Ectodermal cell (in vitro differentiated cells): ENCODE measurements around the gene PACSIN1. TPM values are rescaled to one million over a fixed set of nuclear protein-coding genes. Genes with fewer than 3 reads are reported as not detected.
A peak's percentile ranks its signal among the peaks of the same experiment; 100 is the strongest.

Source experiments
- H3K27ac ChIP-seq: 2 replicates; pipeline ENCODE4 v1.7.0; 2013; ENCODE audit warnings: mild to moderate bottlenecking, low read depth, low read length; ENCODE audit not compliant: insufficient read depth, poor library complexity, severe bottlenecking
- H3K27me3 ChIP-seq: 2 replicates; pipeline ENCODE4 v1.7.0; 2013; ENCODE audit warnings: mild to moderate bottlenecking, low read length; ENCODE audit not compliant: insufficient read depth, control insufficient read depth, poor library complexity, severe bottlenecking
- H3K36me3 ChIP-seq: one replicate; pipeline ENCODE4 v1.7.0; 2013; ENCODE audit warnings: low read length; ENCODE audit not compliant: control insufficient read depth, insufficient read depth
- H3K4me1 ChIP-seq: one replicate; pipeline ENCODE4 v1.7.0; 2013; ENCODE audit warnings: low read length; ENCODE audit not compliant: control insufficient read depth, insufficient read depth
- H3K4me3 ChIP-seq: 2 replicates; pipeline ENCODE4 v1.7.0; 2013; ENCODE audit warnings: low read depth, low read length, control low read depth; ENCODE audit not compliant: insufficient read depth
- H3K9me3 ChIP-seq: 2 replicates; pipeline ENCODE4 v1.7.0; 2013; ENCODE audit warnings: mild to moderate bottlenecking, low read length, moderate library complexity; ENCODE audit not compliant: control insufficient read depth
- WGBS, 2 experiments: methylation state at CpG; one replicate each; pipeline ENCODE4 v1.1.7; 2013; ENCODE audit warnings: missing lambda C conversion rate in 2 of 2; 5-methylcytosine and 5-hydroxymethylcytosine counted together
- polyA plus RNA-seq, 4 experiments: library from polyadenylated mRNA; stranded (reverse); fragments of 50-300 nt; gene quantifications; one replicate each; pipeline ENCODE4 v1.2.3, GENCODE V29; 2013

Gene PACSIN1
- polyA plus RNA-seq (2013, experiment 1 of 4) = 1.2 TPM
- 1.3 TPM for polyA plus RNA-seq (2013, experiment 2 of 4)
- polyA plus RNA-seq (2013, experiment 3 of 4) = 1.5 TPM
- 1.3 TPM for polyA plus RNA-seq (2013, experiment 4 of 4)

GRCh38 chr6:34465531-34466241 is at the start of gene PACSIN1:
Gene PACSIN1, plus strand, starts transcription at chr6:34466076. Its CDS starts 60,230 bp downstream, at chr6:34526306.
- Histone ChIP-seq H3K27ac (no peak within 1 kb of the TSS), H3K4me3 (peak within 1 kb of the TSS; percentile 39), H3K4me1 (peaks cover 4% of the 10 kb centered on the region), H3K9me3 (no peaks in the 10 kb centered on the region), H3K27me3 (peaks cover 24% of the 10 kb centered on the region), H3K36me3 (no peaks in the 10 kb centered on the region)
- 2% methylated on average over 67 of the region's 67 CpGs for WGBS, 2 experiments

DNA sequence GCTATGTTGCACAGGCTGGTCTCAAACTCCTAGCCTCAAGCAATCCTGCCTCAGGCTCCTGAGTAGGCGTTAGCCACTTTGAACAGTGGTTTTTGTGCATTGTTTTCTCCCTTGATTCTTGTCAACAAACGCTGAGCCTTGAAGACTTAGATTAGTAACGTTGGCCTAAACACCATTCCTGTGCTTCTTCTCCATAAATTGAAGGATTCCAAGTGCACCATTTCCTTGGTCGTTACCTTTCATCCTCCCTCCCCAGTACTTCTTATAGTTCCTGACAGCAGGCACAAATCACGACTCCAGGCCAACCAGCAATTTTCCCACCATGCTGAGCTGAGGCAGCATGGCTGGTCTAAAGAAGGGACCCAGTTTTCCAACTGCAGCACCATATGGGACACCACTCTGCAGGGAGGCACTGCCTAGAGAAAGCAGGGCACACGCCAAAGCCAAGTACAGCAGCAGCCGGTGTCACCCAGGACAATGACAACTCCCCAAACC is 49.0 kb upstream of the PACSIN1 start:
- H3K27ac ChIP-seq = no peak overlapping the region
- WGBS, 2 experiments = 93 to 95% methylated on average over 7 of the region's 7 CpGs
- H3K36me3 ChIP-seq = peaks cover 59% of the 10 kb centered on the region
- H3K4me1 ChIP-seq = no peaks in the 10 kb centered on the region
- no peak overlapping the region for H3K4me3 ChIP-seq
- no peaks in the 10 kb centered on the region for H3K27me3 ChIP-seq
- H3K9me3 ChIP-seq = no peaks in the 10 kb centered on the region

DNA sequence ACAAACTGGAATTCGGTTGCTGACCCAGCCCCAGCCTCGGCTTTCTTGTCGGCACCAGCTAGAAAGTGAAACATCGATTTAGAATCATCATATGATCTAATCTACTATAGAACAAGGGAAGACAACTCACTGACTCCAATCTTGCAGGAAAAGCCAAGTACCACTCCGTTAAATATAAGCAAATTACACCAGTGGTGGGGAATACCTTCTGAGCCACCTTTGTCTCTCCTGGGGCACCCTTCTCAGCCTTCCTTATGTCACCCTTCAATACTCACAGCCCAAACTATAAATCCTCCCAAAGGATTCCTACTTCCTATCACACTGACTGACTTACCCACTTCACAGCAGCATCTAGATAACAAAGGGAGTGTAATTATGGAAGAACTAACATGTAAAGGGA is 47.5 kb upstream of the PACSIN1 start:
- Histone ChIP-seq H3K36me3 (peaks cover 73% of the 10 kb centered on the region), H3K27ac (no peak overlapping the region), H3K9me3 (no peaks in the 10 kb centered on the region), H3K27me3 (no peaks in the 10 kb centered on the region), H3K4me1 (no peaks in the 10 kb centered on the region), H3K4me3 (no peak overlapping the region)
- 96 to 99% methylated on average over 5 of the region's 5 CpGs for WGBS, 2 experiments

GRCh38 chr6:34423254-34423653 is 42.6 kb upstream of the PACSIN1 start:
- H3K36me3 ChIP-seq = peaks cover 59% of the 10 kb centered on the region

DNA sequence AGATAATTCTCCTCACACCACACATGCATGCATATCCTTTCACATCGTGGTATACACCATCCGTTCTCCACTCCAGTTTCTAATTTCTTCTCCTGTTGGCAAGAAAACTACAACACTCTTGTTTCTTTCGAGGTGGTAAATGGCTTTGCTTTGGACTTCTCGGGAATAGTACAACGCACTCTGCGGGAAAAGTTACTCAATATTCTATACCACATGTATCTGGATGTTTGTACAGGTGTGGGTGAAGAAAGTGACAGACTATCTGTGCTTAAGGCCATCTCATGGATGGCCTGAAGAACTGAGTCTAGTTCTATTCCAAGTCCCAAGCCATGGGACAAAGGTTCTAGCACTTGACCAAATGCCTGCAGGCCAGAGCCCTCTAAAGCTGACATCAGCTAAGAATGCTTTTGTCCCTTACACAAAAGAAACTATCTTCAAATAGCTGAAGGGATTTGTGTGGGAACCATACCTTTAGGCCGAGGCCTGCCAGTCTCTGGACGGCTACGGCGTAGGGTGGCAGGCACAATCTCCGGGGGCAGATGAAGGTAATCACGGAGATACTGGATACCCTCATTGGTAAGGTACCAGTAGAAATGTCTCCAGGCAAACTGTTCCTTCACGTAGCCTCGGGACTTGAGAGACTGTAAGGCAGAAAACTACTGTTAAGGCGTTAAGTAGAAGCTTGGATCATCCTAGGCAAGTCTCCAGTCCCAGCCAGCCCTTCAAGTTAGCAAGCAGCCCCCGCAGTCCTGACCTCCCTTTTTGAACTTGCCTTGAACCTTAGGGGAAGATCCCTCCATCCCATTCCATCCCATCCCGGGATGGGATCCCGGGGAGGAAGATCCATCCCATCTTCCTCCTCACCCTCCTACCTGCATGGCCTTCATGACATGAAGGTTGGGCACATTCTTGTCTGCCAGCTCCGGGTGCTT is 41.4 kb upstream of the PACSIN1 start:
- no peaks in the 10 kb centered on the region for H3K27me3 ChIP-seq
- no peaks in the 10 kb centered on the region for H3K9me3 ChIP-seq
- H3K4me3 ChIP-seq = peak overlapping the region; percentile 98
- peak overlapping the region; percentile 90 for H3K27ac ChIP-seq
- peaks cover 8% of the 10 kb centered on the region for H3K4me1 ChIP-seq
- 81 to 86% methylated on average over 18 to 19 of the region's 19 CpGs for WGBS, 2 experiments
- peaks cover 48% of the 10 kb centered on the region for H3K36me3 ChIP-seq

More at GRCh38 chr6:34423254-34423653, 42.6 kb upstream of the PACSIN1 start:
- H3K9me3 ChIP-seq = no peaks in the 10 kb centered on the region
- 93 to 96% methylated on average over 5 of the region's 5 CpGs for WGBS, 2 experiments
- no peak overlapping the region for H3K4me3 ChIP-seq
- no peaks in the 10 kb centered on the region for H3K27me3 ChIP-seq
- H3K27ac ChIP-seq = no peak overlapping the region
- H3K4me1 ChIP-seq = peaks cover 8% of the 10 kb centered on the region

GRCh38 chr6:34425132-34425497 is 40.8 kb upstream of the PACSIN1 start:
- Histone ChIP-seq H3K4me3 (peak overlapping the region; percentile 98), H3K4me1 (peaks cover 8% of the 10 kb centered on the region), H3K27ac (peak overlapping the region; percentile 90), H3K36me3 (peaks cover 41% of the 10 kb centered on the region), H3K27me3 (no peaks in the 10 kb centered on the region), H3K9me3 (no peaks in the 10 kb centered on the region)
- 11 to 13% methylated on average over 9 to 10 of the region's 10 CpGs for WGBS, 2 experiments

- Histone ChIP-seq H3K27ac (peak within 1 kb of the TSS; percentile 90), H3K36me3 (peaks cover 36% of the 10 kb centered on the region), H3K4me3 (peak within 1 kb of the TSS; percentile 98), H3K9me3 (no peaks in the 10 kb centered on the region), H3K27me3 (no peaks in the 10 kb centered on the region), H3K4me1 (peaks cover 8% of the 10 kb centered on the region)
- 1 to 2% methylated on average over 53 to 55 of the region's 58 CpGs for WGBS, 2 experiments
Measured at GRCh38 chr6:34425498-34426410, 40.1 kb upstream of the PACSIN1 start, which contains the start of gene RPS10. Gene RPS10, minus strand, starts transcription at chr6:34426069. Its CDS starts 848 bp downstream, at chr6:34425221.

- Histone ChIP-seq H3K27ac (no peak overlapping the region), H3K27me3 (no peaks in the 10 kb centered on the region), H3K4me3 (no peak overlapping the region), H3K4me1 (no peaks in the 10 kb centered on the region), H3K36me3 (no peaks in the 10 kb centered on the region), H3K9me3 (no peaks in the 10 kb centered on the region)
- 89 to 95% methylated on average over 5 of the region's 5 CpGs for WGBS, 2 experiments
Measured at GRCh38 chr6:34435916-34436315, 30.0 kb upstream of the PACSIN1 start.

DNA sequence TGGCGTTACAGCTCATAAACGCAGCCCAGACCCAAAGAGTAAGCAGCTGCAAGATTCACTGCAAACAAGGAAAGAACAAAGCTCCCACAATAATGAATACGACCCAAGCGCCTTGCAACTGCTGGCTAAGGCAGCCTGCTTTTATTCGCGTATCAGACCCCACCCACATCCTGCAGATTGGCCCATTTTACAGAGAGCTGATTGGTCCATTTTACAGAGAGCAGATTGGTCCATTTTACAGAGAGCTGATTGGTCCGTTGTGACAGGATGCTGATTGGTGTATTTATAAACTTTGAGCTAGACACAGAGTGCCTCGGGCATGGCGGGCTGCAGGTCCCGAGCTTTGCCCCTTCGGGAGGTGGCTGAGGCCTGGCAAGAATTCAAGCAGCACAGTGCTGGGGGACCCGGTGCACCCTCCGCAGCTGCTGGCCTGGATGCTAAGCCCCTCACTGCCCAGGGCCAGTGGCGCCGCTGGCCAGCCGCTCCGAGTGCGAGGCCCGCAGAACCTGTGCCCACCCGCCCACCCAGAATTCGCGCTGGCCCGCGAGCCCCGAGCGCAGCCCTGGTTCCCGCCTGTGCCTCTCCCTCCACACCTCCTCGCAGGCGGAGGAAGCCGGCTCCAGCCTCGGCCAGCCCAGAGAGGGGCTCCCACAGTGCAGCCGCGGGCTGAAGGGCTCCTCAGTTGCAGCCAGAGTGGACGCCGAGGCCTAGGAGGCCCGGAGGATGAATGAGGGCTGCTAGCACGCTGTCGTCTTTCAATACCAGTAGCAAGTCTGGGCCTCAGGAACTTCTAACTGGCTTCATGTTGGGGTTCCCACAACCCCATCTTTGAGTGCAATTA is 28.9 kb upstream of the PACSIN1 start:
- no peaks in the 10 kb centered on the region for H3K4me1 ChIP-seq
- no peak overlapping the region for H3K4me3 ChIP-seq
- no peaks in the 10 kb centered on the region for H3K9me3 ChIP-seq
- WGBS, 2 experiments = 92 to 93% methylated on average over 38 of the region's 38 CpGs
- H3K27me3 ChIP-seq = no peaks in the 10 kb centered on the region
- H3K27ac ChIP-seq = no peak overlapping the region
- no peaks in the 10 kb centered on the region for H3K36me3 ChIP-seq
